Karpas-422 (cell line): ENCODE results near the gene CPHXL2. TPM values are rescaled to one million over a fixed set of nuclear protein-coding genes. Genes with fewer than 3 reads are reported as not detected.

Source experiments
- DNase-seq: peaks from one replicate; pipeline ENCODE4 v3.0.0-alpha.2; 2015
- H2AFZ ChIP-seq: fragments of 200-600 bp; sonication (generic); 2 replicates; pipeline ENCODE4 v1.6.1; 2014; ENCODE audit warnings: antibody characterized with exemption, low read length, mixed read lengths
- H3K27ac ChIP-seq: fragments of 200-600 bp; sonication (generic); 2 replicates; pipeline ENCODE4 v1.5.1; 2014; ENCODE audit warnings: mild to moderate bottlenecking, low read length, moderate library complexity
- H3K27me3 ChIP-seq: fragments of 200-600 bp; sonication (generic); 2 replicates; pipeline ENCODE4 v1.6.1; 2014; ENCODE audit warnings: low read length, mixed read lengths
- H3K36me3 ChIP-seq: fragments of 200-600 bp; sonication (generic); 2 replicates; pipeline ENCODE4 v1.6.1; 2014; ENCODE audit warnings: low read length, mixed read lengths; ENCODE audit not compliant: insufficient read depth
- H3K4me1 ChIP-seq: fragments of 200-600 bp; sonication (generic); 2 replicates; pipeline ENCODE4 v1.6.1; 2014; ENCODE audit warnings: mild to moderate bottlenecking, low read length, mixed read lengths
- H3K4me2 ChIP-seq: fragments of 200-600 bp; sonication (generic); 2 replicates; pipeline ENCODE4 v1.6.1; 2014; ENCODE audit warnings: low read length, low read depth, mild to moderate bottlenecking; ENCODE audit not compliant: poor library complexity, severe bottlenecking
- H3K4me3 ChIP-seq: fragments of 200-600 bp; sonication (generic); 2 replicates; pipeline ENCODE4 v1.5.1; 2014; ENCODE audit warnings: mild to moderate bottlenecking, antibody characterized with exemption, low read length, mixed read lengths
- H3K79me2 ChIP-seq: fragments of 200-600 bp; sonication (generic); 2 replicates; pipeline ENCODE4 v1.6.1; 2014; ENCODE audit warnings: mild to moderate bottlenecking, low read length, mixed read lengths
- H3K9ac ChIP-seq: fragments of 200-600 bp; sonication (generic); 2 replicates; pipeline ENCODE4 v1.6.0; 2014; ENCODE audit warnings: low read length
- H3K9me2 ChIP-seq: fragments of 200-600 bp; sonication (generic), shearing (Covaris generic); replicated peaks from 2 replicates; pipeline ENCODE4 v1.6.0; 2014; ENCODE audit warnings: mild to moderate bottlenecking, low read length, moderate library complexity; ENCODE audit not compliant: insufficient read depth
- H3K9me3 ChIP-seq: fragments of 300-700, 200-600 bp; sonication (generic); 2 replicates; pipeline ENCODE4 v1.6.1; 2014; ENCODE audit warnings: low read length, mixed read lengths
- H4K20me1 ChIP-seq: fragments of 200-600 bp; sonication (generic); 2 replicates; pipeline ENCODE4 v1.6.1; 2014; ENCODE audit warnings: mild to moderate bottlenecking, antibody characterized with exemption, low read length, low read depth; ENCODE audit not compliant: insufficient read depth
- total RNA-seq: library from RNA; depleted of rRNA; stranded (reverse); fragments of >200 nt; shearing (Covaris generic); gene quantifications from 2 replicates; pipeline ENCODE4 v1.2.3, GENCODE V29; 2014; ENCODE audit warnings: low replicate concordance

CPHXL2 gene
- total RNA-seq, 1 experiment from 2014 or later, result not detected

GRCh38 chr16:75621170-75621477, 55.7 kb downstream of the CPHXL2 start:
- Histone ChIP-seq H3K4me3 (peak overlapping the region; percentile 81; the same call in 1 of the 2 replicates), H3K27ac (no peak overlapping the region), H3K9ac (peak overlapping the region; percentile 31; the same call in 1 of the 2 replicates), H3K4me2 (peak overlapping the region; percentile 98), H4K20me1 (no peaks in the 10 kb centered on the region), H3K4me1 (peaks cover 21% of the 10 kb centered on the region), H3K79me2 (peaks cover 33% of the 10 kb centered on the region), H2AFZ (no peak overlapping the region), H3K36me3 (peaks cover 36% of the 10 kb centered on the region), H3K9me2 (no peaks in the 10 kb centered on the region), H3K9me3 (no peaks in the 10 kb centered on the region), H3K27me3 (no peaks in the 10 kb centered on the region)
- peak; percentile 56 for DNase-seq

DNA sequence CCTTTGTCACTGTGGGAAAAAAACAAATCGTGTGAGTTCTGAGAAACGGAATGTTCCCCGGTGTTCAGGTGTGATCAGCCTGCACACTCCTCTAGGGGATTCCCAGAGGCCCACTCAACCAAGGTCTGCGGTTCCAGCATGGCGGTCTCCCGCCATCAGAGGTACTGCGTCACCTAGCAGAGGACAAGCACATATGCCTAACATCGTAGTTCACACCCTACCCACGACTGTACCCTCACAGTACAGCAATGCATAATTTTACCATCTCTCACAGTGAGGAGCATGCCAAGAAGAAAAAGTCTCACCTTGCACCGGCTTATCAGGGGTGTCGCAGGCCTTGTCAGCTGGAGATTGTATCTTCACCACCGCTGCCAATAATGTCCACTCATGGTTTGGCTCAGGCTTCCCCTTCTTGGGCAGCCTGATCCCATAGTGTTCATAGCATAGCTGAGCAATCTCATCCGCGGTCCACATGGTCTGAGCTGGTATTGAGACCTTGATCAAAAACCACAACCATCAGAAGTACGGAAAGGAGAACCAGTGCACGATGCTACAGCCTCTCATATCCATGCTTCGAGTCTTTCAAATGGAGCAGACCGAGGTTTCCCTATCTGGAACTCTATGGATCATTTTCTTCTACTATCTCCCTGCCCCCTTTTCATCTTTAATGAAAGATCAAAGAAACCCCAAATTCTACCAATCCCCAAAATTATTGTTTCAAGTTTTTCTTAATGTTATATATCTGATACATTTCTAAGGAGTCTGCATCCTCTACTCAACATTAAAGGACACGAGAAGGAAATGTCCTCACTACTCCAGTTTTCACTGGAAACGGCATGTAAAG, 56.3 kb downstream of the CPHXL2 start:
- DNase-seq, result no peak
- no peak overlapping the region for H3K4me3 ChIP-seq
- no peak overlapping the region for H3K27ac ChIP-seq
- H2AFZ ChIP-seq, result no peak overlapping the region
- peaks cover 33% of the 10 kb centered on the region for H3K79me2 ChIP-seq
- peak overlapping the region; percentile 98 for H3K4me2 ChIP-seq
- H3K36me3 ChIP-seq, result peaks cover 39% of the 10 kb centered on the region
- no peaks in the 10 kb centered on the region for H3K27me3 ChIP-seq
- H3K4me1 ChIP-seq, result peaks cover 21% of the 10 kb centered on the region
- H3K9me2 ChIP-seq, result no peaks in the 10 kb centered on the region
- H3K9ac ChIP-seq, result no peak overlapping the region
- no peaks in the 10 kb centered on the region for H4K20me1 ChIP-seq
- no peaks in the 10 kb centered on the region for H3K9me3 ChIP-seq

DNA sequence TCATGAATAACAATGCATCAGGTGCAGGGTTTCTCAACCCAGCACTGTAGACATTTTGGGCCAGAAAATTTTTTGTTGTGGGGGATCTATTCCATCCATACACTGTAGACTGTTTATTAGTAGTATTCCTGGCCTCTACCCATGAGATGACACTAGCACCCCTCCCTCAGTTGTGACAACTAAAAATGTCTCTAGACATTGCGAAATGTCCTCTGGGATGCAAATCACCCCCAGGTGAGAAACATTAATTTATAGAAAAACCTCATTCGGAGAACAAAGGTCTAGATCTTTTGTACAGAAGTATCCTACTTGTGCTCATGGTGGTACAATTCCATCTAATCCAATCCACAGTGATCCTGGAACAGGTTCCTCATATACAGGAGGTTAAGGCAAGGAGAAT, 58.0 kb downstream of the CPHXL2 start:
- Histone ChIP-seq H3K4me1 (peaks cover 21% of the 10 kb centered on the region), H3K36me3 (peaks cover 46% of the 10 kb centered on the region), H3K4me3 (no peak overlapping the region), H3K9me2 (no peaks in the 10 kb centered on the region), H4K20me1 (no peaks in the 10 kb centered on the region), H2AFZ (no peak overlapping the region), H3K27ac (no peak overlapping the region), H3K9ac (no peak overlapping the region), H3K4me2 (no peak overlapping the region), H3K27me3 (no peaks in the 10 kb centered on the region), H3K79me2 (peaks cover 33% of the 10 kb centered on the region), H3K9me3 (no peaks in the 10 kb centered on the region)
- DNase-seq, result no peak

DNA sequence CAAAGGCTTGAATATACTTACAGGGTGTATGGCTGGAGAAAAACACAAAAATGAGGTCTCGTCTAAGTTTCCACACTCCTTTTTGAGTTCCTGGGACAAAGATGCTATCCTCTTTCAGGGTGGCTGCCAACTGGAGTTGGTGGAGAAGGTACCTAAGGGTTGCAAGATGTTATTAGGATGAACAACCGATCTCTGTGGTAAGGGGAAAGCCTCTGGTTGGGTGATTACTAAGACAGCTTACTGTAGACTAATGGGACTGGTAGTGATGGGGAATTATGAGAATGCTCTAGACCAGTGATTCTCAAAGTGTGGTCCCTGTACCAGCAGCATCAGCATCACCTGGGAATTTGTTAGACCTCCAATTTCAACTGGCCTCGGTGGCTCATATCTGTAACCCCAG, 59.7 kb downstream of the CPHXL2 start:
- H2AFZ ChIP-seq, result no peak overlapping the region
- no peaks in the 10 kb centered on the region for H3K27me3 ChIP-seq
- H4K20me1 ChIP-seq, result no peaks in the 10 kb centered on the region
- DNase-seq, result no peak
- no peak overlapping the region for H3K4me3 ChIP-seq
- H3K36me3 ChIP-seq, result peaks cover 55% of the 10 kb centered on the region
- peaks cover 24% of the 10 kb centered on the region for H3K79me2 ChIP-seq
- H3K4me1 ChIP-seq, result peaks cover 13% of the 10 kb centered on the region
- H3K27ac ChIP-seq, result no peak overlapping the region
- H3K9me2 ChIP-seq, result no peaks in the 10 kb centered on the region
- no peak overlapping the region for H3K4me2 ChIP-seq
- H3K9me3 ChIP-seq, result no peaks in the 10 kb centered on the region
- H3K9ac ChIP-seq, result no peak overlapping the region

DNA sequence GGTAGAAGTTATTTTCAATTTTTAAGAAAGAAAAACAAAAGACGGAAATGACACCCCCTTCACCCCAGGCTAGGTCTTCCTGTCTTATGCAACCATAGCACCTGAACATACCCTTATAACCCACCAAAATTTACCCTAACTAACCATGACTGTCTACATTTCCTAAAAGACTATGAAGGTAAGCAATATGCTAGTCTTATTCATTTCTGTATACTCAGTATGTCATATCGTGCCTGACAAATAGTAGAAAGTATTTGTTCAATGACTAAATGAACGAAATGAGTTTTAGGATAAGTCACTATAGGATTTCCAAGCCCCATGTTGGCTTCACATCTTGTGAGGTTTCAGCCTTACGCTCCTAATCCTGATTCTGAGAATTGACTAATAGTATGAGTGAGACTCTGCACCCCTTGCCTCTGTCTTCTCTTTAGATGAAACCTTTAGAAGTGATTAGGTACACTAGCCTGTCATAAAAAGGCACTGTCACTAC, 60.2 kb downstream of the CPHXL2 start:
- H3K9me3 ChIP-seq, result no peaks in the 10 kb centered on the region
- H3K4me1 ChIP-seq, result peaks cover 7% of the 10 kb centered on the region

DNA sequence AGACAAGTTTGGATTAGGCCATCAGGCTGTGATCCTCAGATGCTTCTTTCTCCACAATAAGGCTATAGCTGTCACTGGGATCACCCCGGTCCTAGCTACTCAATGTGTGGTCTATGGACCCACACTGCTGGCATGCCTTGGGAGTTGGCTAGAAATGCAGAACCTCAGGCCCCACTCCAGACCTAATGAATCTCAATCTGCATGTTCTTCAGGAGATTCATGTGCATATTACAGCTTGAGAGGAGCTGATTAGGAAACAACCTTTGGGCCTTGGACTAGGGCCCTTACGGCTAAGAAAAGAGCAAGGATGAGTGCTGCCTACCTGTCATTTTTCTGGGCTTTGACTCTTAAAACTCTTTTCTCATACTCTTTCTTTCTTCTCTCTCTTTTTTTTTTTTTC, 61.2 kb downstream of the CPHXL2 start:
- Histone ChIP-seq H3K27me3 (no peaks in the 10 kb centered on the region), H3K9me3 (no peaks in the 10 kb centered on the region), H3K4me2 (no peak overlapping the region), H2AFZ (no peak overlapping the region), H4K20me1 (no peaks in the 10 kb centered on the region), H3K4me1 (no peaks in the 10 kb centered on the region), H3K9me2 (no peaks in the 10 kb centered on the region), H3K36me3 (peaks cover 58% of the 10 kb centered on the region), H3K27ac (no peak overlapping the region), H3K9ac (no peak overlapping the region), H3K4me3 (no peak overlapping the region), H3K79me2 (peaks cover 12% of the 10 kb centered on the region)
- DNase-seq, result no peak

More for the DNA sequence above, 60.2 kb downstream of the CPHXL2 start:
- H3K4me2 ChIP-seq, result no peak overlapping the region
- no peaks in the 10 kb centered on the region for H3K27me3 ChIP-seq
- no peak for DNase-seq
- peaks cover 19% of the 10 kb centered on the region for H3K79me2 ChIP-seq
- H3K4me3 ChIP-seq, result no peak overlapping the region
- peaks cover 57% of the 10 kb centered on the region for H3K36me3 ChIP-seq
- H3K9me2 ChIP-seq, result no peaks in the 10 kb centered on the region
- H2AFZ ChIP-seq, result no peak overlapping the region
- no peak overlapping the region for H3K9ac ChIP-seq
- H4K20me1 ChIP-seq, result no peaks in the 10 kb centered on the region
- no peak overlapping the region for H3K27ac ChIP-seq

DNA sequence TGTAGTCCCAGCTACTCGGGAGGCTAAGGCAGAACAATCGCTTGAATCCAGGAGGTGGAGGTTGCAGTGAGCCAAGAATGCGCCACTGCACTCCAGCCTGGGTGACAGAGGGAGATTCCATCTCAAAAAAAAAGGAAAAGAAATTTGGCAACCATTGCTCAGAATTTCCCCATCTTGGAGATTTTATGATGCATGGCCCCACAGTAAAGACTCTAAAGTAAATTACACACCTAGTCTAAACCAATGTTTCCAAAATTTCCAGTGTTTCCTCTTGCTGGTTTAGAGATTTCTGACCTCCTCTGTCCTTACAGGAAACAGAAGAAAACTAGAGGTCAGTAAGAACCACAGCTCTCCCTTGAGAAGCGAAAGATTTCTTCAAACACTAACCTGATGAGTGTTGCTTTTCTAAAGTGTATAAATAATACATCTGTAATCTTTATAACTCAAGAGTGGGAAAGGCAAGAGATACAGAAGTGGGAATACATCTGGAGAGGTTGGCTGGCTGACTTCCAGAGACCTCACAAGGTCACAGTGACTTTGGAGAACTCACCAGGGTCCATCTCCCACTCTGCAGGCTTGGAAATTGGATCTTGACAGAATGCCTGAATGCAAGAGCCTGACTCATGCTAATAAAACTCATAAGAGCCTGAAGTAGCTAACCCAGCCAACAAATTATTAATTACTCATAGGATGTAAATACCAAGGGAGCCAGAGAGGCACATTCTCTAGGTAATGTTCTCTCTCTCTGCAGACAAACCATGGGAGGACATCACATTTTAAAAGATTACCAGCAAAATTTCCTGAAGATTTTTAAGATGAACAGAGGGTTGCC, 62.5 kb downstream of the CPHXL2 start:
- Histone ChIP-seq H3K27ac (no peak overlapping the region), H3K4me2 (no peak overlapping the region), H2AFZ (no peak overlapping the region), H3K9me3 (no peaks in the 10 kb centered on the region), H3K4me3 (no peak overlapping the region), H3K9me2 (no peaks in the 10 kb centered on the region), H3K27me3 (no peaks in the 10 kb centered on the region), H3K36me3 (peaks cover 52% of the 10 kb centered on the region), H4K20me1 (no peaks in the 10 kb centered on the region), H3K4me1 (no peaks in the 10 kb centered on the region), H3K9ac (no peak overlapping the region), H3K79me2 (peaks cover 12% of the 10 kb centered on the region)
- no peak for DNase-seq
